Tibial artery (tissue), 4 donors: ENCODE results near the gene NFRKB.

Experiments
- DNase-seq, 2 donors: peaks; one replicate each; pipeline ENCODE4 v3.0.0-alpha.2; 2019
- H3K27ac ChIP-seq, 2 donors: fragments of 200-600 bp; sonication (generic) in 1 of 2; 1 replicate in 1 of 2; 2 replicates in 1 of 2; pipeline ENCODE4 v1.5.1; 2018 to 2019; ENCODE audit warnings: mild to moderate bottlenecking in 1 of 2
- H3K27me3 ChIP-seq, 2 donors: fragments of 200-600 bp; sonication (generic) in 1 of 2; one replicate each; pipeline versions ENCODE4 v1.5.1 to v1.6.0; 2016 to 2019
- H3K36me3 ChIP-seq, 3 donors: fragments of 200-600 bp; sonication (generic) in 2 of 3; one replicate each; pipeline ENCODE4 v1.5.1; 2016 to 2019; ENCODE audit warnings: mild to moderate bottlenecking in 2 of 3
- H3K4me1 ChIP-seq, 4 donors: fragments of 200-600 bp; sonication (generic) in 2 of 4; 1 replicate in 3 of 4; 2 replicates in 1 of 4; pipeline ENCODE4 v1.5.1; 2016 to 2019
- H3K4me3 ChIP-seq, 2 donors: fragments of 200-600 bp; sonication (generic) in 1 of 2; 1 replicate in 1 of 2; 2 replicates in 1 of 2; pipeline ENCODE4 v1.5.1; 2018 to 2019; ENCODE audit warnings: mild to moderate bottlenecking in 2 of 2
- H3K9me3 ChIP-seq, 3 donors: fragments of 200-600 bp; sonication (generic) in 1 of 3; one replicate each; pipeline ENCODE4 v1.5.1; 2016 to 2019
- CTCF ChIP-seq, 2 experiments: fragments of 200-600 bp in 1 of 2; fragments of 450-650 bp in 1 of 2; IDR thresholded peaks; one replicate each; pipeline ENCODE4 v1.5.1; 2017 to 2019; ENCODE audit warnings: antibody characterized with exemption in 2 of 2, mild to moderate bottlenecking in 1 of 2, moderate library complexity in 1 of 2
- intact Hi-C: fragments of 100-400 bp; cut with DNase I; formaldehyde crosslinking; loops from one replicate; pipeline ENCODE4 v1.15.0; 2023; ENCODE audit warnings: low total_unique reads

Gene NFRKB

GRCh38 chr11:129930743-129931142 is 35.4 kb upstream of the NFRKB start:
- Histone ChIP-seq H3K4me3 (no peak overlapping the region), H3K36me3 (peaks cover 14 to 37% (median 20%) of the 10 kb centered on the region in 3 donors), H3K9me3 (no peaks in the 10 kb centered on the region), H3K27ac (no peak overlapping the region), H3K4me1 (no peaks in the 10 kb centered on the region), H3K27me3 (no peaks in the 10 kb centered on the region)
- DNase-seq = no peak
- no peak for TF ChIP-seq CTCF (IDR thresholded peaks at IDR 0.05)
- intact Hi-C loops = no loop called here

DNA sequence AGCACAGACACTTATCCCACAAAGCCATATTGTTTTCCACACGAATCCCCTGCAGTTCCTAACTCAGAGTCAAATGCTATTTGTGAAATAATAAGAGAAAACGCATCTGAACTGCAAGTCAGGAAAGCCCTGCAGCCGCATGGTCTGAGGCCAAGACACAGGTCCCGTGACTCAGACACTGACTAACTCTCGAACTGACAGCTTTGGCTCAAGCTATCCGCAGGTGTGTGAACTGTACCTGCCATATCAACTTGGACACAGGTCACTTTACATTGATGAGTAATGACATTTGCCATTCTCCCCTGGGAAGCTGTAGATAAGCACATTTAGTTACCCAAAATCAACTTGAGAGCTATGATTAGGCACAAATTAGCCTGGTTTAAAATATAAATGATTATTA is 34.9 kb upstream of the NFRKB start:
- no peak for DNase-seq
- Histone ChIP-seq H3K27me3 (no peaks in the 10 kb centered on the region), H3K9me3 (no peaks in the 10 kb centered on the region), H3K4me3 (no peak overlapping the region), H3K27ac (no peak overlapping the region), H3K4me1 (no peaks in the 10 kb centered on the region), H3K36me3 (peaks cover 14 to 37% (median 20%) of the 10 kb centered on the region in 3 donors)
- no peak for TF ChIP-seq CTCF (IDR thresholded peaks at IDR 0.05)
- intact Hi-C loops = no loop called here

GRCh38 chr11:129929721-129930120 is 34.3 kb upstream of the NFRKB start:
- Histone ChIP-seq H3K27ac (no peak overlapping the region), H3K4me1 (no peaks in the 10 kb centered on the region), H3K36me3 (peaks cover 14 to 35% (median 16%) of the 10 kb centered on the region in 3 donors), H3K27me3 (no peaks in the 10 kb centered on the region), H3K4me3 (no peak overlapping the region), H3K9me3 (no peaks in the 10 kb centered on the region)
- TF ChIP-seq CTCF (IDR thresholded peaks at IDR 0.05) = no peak
- intact Hi-C loops = no loop called here
- DNase-seq = no peak

GRCh38 chr11:129928923-129929692 is 33.7 kb upstream of the NFRKB start:
- peaks cover 14 to 35% (median 16%) of the 10 kb centered on the region in 3 donors for H3K36me3 ChIP-seq
- H3K4me1 ChIP-seq = no peaks in the 10 kb centered on the region
- no peak overlapping the region for H3K4me3 ChIP-seq
- no peak for TF ChIP-seq CTCF (IDR thresholded peaks at IDR 0.05)
- no peak for DNase-seq
- no peaks in the 10 kb centered on the region for H3K9me3 ChIP-seq
- intact Hi-C loops = no loop called here
- no peaks in the 10 kb centered on the region for H3K27me3 ChIP-seq
- H3K27ac ChIP-seq = no peak overlapping the region

GRCh38 chr11:129922674-129923073 is 27.3 kb upstream of the NFRKB start:
- Histone ChIP-seq H3K27me3 (no peaks in the 10 kb centered on the region), H3K4me1 (no peaks in the 10 kb centered on the region), H3K27ac (no peak overlapping the region), H3K36me3 (peaks cover 0 to 48% (median 13%) of the 10 kb centered on the region in 3 donors), H3K9me3 (no peaks in the 10 kb centered on the region), H3K4me3 (no peak overlapping the region)
- DNase-seq = no peak
- intact Hi-C loops = no loop called here
- TF ChIP-seq CTCF (IDR thresholded peaks at IDR 0.05) = no peak
